ENCODE results near the gene KIRREL3.

KIRREL3 gene

GRCh38 chr11:126432065-126432461 is 568.5 kb downstream of the KIRREL3 start:
- Histone ChIP-seq H3K4me2 (ENCODE audit: insufficient read depth, low read length, poor library complexity, severe bottlenecking) (no peak overlapping the region), H3K36me3 (replicated peaks in 1 of 2; ENCODE audit: control insufficient read depth in 2 of 2, insufficient read depth in 2 of 2, low read length in 2 of 2) (peaks cover 0 to 2% of the 10 kb centered on the region in 2 donors), H3K4me3 (ENCODE audit: low read length in 2 of 2) (no peak overlapping the region), H2BK12ac (ENCODE audit: low read length) (no peak overlapping the region), H3K79me1 (ENCODE audit: low read depth, low read length) (no peaks in the 10 kb centered on the region), H2BK5ac (ENCODE audit: low read length) (peak overlapping the region; percentile 73), H2BK15ac (ENCODE audit: low read length) (peak overlapping the region; percentile 25), H4K8ac (ENCODE audit: low read depth, low read length) (peak overlapping the region; percentile 23), H2AFZ (ENCODE audit: low read length) (no peak overlapping the region), H3K9ac (ENCODE audit: low read depth, low read length, poor library complexity) (no peak overlapping the region), H2BK120ac (ENCODE audit: low read depth, low read length) (no peak overlapping the region), H3K18ac (ENCODE audit: low read length) (peak overlapping the region; percentile 72), H2AK5ac (ENCODE audit: low read depth, low read length) (peak overlapping the region; percentile 45), H3K14ac (ENCODE audit: low read length) (peak overlapping the region; percentile 91), H3K27ac (replicated peaks; ENCODE audit: low read length) (no peak overlapping the region), H3K4me1 (ENCODE audit: control insufficient read depth in 2 of 2, insufficient read depth in 1 of 2, low read depth in 1 of 2, low read length in 2 of 2) (peaks cover 3 to 16% of the 10 kb centered on the region in 2 donors), H3K23ac (ENCODE audit: low read depth, low read length, poor library complexity) (no peak overlapping the region), H3K27me3 (ENCODE audit: control insufficient read depth in 3 of 3, insufficient read depth in 3 of 3, low read depth in 1 of 3, low read length in 3 of 3) (no peaks in the 10 kb centered on the region), H3K9me3 (replicated peaks in 1 of 2; ENCODE audit: control insufficient read depth in 2 of 2, insufficient read depth in 1 of 2, low read depth in 1 of 2, low read length in 2 of 2) (peaks cover 0 to 1% of the 10 kb centered on the region in 2 donors), H3K4ac (ENCODE audit: low read length) (no peak overlapping the region), H4K91ac (ENCODE audit: low read depth, low read length, poor library complexity) (no peak overlapping the region)
- WGBS, 2 donors (ENCODE audit: extremely low coverage in 2 of 2, insufficient read length in 2 of 2, insufficient replicate concordance in 1 of 2), result no CpG with 5 or more reads among the region's 3 CpGs
- DNase-seq (ENCODE audit: low spot score), result no peak

DNA sequence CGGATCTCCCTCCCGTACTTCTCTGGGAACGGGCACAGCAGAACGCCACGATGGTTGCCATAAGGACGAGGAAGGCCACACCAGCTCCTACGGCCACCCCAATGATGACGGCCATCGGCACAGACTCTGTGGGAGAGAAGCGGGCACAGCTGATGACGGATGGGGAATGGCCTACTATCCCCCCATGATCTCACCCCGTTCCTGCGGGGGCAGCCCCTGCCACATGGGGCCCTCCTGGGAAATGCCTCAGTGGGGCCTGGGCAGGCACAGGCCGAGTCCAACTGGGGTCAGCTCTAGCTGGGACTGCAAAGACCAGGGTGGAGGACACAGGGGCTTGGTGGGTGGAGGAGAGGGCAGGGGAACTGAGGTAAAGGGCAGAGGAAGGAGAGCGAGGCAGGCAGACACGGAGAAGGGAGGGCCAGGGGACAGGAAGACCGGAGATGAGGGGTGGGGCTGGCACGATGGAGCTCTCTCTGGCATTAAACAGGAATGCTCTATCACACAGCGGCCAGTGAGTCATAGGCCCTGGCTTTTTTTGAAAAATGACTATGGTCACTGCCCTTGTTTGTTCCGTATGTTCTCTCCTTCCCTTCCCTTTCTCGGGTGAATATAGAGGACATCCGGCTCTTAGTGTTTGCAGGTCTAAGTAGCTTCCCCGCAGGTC is 569.0 kb downstream of the KIRREL3 start:
- WGBS, 2 donors (ENCODE audit: extremely low coverage in 2 of 2, insufficient read length in 2 of 2, insufficient replicate concordance in 1 of 2), result no CpG with 5 or more reads among the region's 23 CpGs

DNA sequence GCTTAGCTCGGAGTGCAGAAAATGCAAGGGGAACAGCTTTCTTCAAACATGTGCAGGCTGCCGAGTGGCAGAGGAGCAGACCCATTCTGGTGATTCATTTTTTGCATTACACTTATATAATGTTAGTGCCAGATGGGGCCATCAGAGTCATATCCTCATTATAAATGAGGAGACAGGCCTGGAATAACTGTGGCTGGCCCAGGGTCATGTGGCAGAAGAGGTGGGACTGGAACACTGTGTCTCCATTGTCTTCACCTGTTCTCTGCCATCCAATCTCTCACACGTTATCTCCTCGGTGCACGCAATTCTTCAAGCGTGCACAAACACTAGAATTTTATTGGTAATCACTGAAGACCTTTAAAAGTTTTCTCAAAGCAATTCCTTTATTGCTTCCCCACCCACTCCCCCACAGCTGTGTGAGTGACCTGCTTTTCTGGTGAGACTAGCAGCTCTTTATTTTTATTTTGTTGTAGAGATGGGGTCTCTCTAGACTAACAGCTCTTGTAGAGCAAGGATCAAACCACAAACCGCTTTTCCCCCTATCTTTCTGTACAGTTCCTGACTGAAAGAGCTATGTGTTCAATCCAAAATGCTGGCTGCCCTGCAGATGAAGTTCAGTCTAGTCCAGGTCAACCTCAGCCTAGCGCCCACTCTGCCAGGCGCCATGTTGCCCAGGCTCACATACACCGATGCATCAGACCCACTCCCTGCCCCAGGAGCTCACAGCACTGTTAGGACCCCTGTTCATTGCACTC is 569.8 kb downstream of the KIRREL3 start:
- Histone ChIP-seq H3K9me3 (replicated peaks in 1 of 2; ENCODE audit: control insufficient read depth in 2 of 2, insufficient read depth in 1 of 2, low read depth in 1 of 2, low read length in 2 of 2) (no peaks in the 10 kb centered on the region), H3K4me2 (ENCODE audit: insufficient read depth, low read length, poor library complexity, severe bottlenecking) (no peak overlapping the region), H3K23ac (ENCODE audit: low read depth, low read length, poor library complexity) (no peak overlapping the region), H4K8ac (ENCODE audit: low read depth, low read length) (no peak overlapping the region), H3K4me3 (ENCODE audit: low read length in 2 of 2) (no peak overlapping the region), H4K91ac (ENCODE audit: low read depth, low read length, poor library complexity) (no peak overlapping the region), H3K4me1 (ENCODE audit: control insufficient read depth in 2 of 2, insufficient read depth in 1 of 2, low read depth in 1 of 2, low read length in 2 of 2) (peaks cover 3 to 16% of the 10 kb centered on the region in 2 donors), H2BK120ac (ENCODE audit: low read depth, low read length) (no peak overlapping the region), H2AK5ac (ENCODE audit: low read depth, low read length) (no peak overlapping the region), H2AFZ (ENCODE audit: low read length) (no peak overlapping the region), H2BK5ac (ENCODE audit: low read length) (peak overlapping the region; percentile 73), H3K14ac (ENCODE audit: low read length) (no peak overlapping the region), H3K79me1 (ENCODE audit: low read depth, low read length) (no peaks in the 10 kb centered on the region), H3K27me3 (ENCODE audit: control insufficient read depth in 3 of 3, insufficient read depth in 3 of 3, low read depth in 1 of 3, low read length in 3 of 3) (no peaks in the 10 kb centered on the region), H3K27ac (replicated peaks; ENCODE audit: low read length) (no peak overlapping the region), H3K9ac (ENCODE audit: low read depth, low read length, poor library complexity) (no peak overlapping the region), H2BK12ac (ENCODE audit: low read length) (no peak overlapping the region), H2BK15ac (ENCODE audit: low read length) (peak overlapping the region; percentile 41), H3K18ac (ENCODE audit: low read length) (no peak overlapping the region), H3K4ac (ENCODE audit: low read length) (no peak overlapping the region), H3K36me3 (replicated peaks in 1 of 2; ENCODE audit: control insufficient read depth in 2 of 2, insufficient read depth in 2 of 2, low read length in 2 of 2) (no peaks in the 10 kb centered on the region)
- no peak for DNase-seq (ENCODE audit: low spot score)
- no CpG with 5 or more reads among the region's 10 CpGs for WGBS, 2 donors (ENCODE audit: extremely low coverage in 2 of 2, insufficient read length in 2 of 2, insufficient replicate concordance in 1 of 2)

More for the DNA sequence above, 569.0 kb downstream of the KIRREL3 start:
- Histone ChIP-seq H3K9ac (ENCODE audit: low read depth, low read length, poor library complexity) (no peak overlapping the region), H4K91ac (ENCODE audit: low read depth, low read length, poor library complexity) (peak overlapping the region; percentile 1), H3K4me1 (ENCODE audit: control insufficient read depth in 2 of 2, insufficient read depth in 1 of 2, low read depth in 1 of 2, low read length in 2 of 2) (peaks cover 3 to 16% of the 10 kb centered on the region in 2 donors), H3K36me3 (replicated peaks in 1 of 2; ENCODE audit: control insufficient read depth in 2 of 2, insufficient read depth in 2 of 2, low read length in 2 of 2) (no peaks in the 10 kb centered on the region), H3K27me3 (ENCODE audit: control insufficient read depth in 3 of 3, insufficient read depth in 3 of 3, low read depth in 1 of 3, low read length in 3 of 3) (no peaks in the 10 kb centered on the region), H3K9me3 (replicated peaks in 1 of 2; ENCODE audit: control insufficient read depth in 2 of 2, insufficient read depth in 1 of 2, low read depth in 1 of 2, low read length in 2 of 2) (no peaks in the 10 kb centered on the region), H2AK5ac (ENCODE audit: low read depth, low read length) (peak overlapping the region; percentile 45), H3K4ac (ENCODE audit: low read length) (no peak overlapping the region), H2AFZ (ENCODE audit: low read length) (no peak overlapping the region), H4K8ac (ENCODE audit: low read depth, low read length) (no peak overlapping the region), H3K79me1 (ENCODE audit: low read depth, low read length) (no peaks in the 10 kb centered on the region), H3K14ac (ENCODE audit: low read length) (peak overlapping the region; percentile 91), H2BK5ac (ENCODE audit: low read length) (peak overlapping the region; percentile 73), H3K18ac (ENCODE audit: low read length) (peak overlapping the region; percentile 63), H2BK12ac (ENCODE audit: low read length) (no peak overlapping the region), H2BK120ac (ENCODE audit: low read depth, low read length) (no peak overlapping the region), H3K4me2 (ENCODE audit: insufficient read depth, low read length, poor library complexity, severe bottlenecking) (no peak overlapping the region), H3K4me3 (ENCODE audit: low read length in 2 of 2) (no peak overlapping the region), H2BK15ac (ENCODE audit: low read length) (peak overlapping the region; percentile 41), H3K27ac (replicated peaks; ENCODE audit: low read length) (no peak overlapping the region), H3K23ac (ENCODE audit: low read depth, low read length, poor library complexity) (peak overlapping the region; percentile 17)
- no peak for DNase-seq (ENCODE audit: low spot score)

All from neuronal stem cell (in vitro differentiated cells).